Fibroblast of gingiva (primary cell): ENCODE measurements around the gene LHX5.
A peak's percentile ranks its signal among the peaks of the same experiment; 100 is the strongest.

Experiments used
- DNase-seq: peaks from one replicate; pipeline ENCODE4 v3.0.0-alpha.2; 2011; ENCODE audit warnings: low read depth

LHX5 gene

GRCh38 chr12:113439301-113439597 is 32.4 kb downstream of the LHX5 start:
- DNase-seq = no peak

GRCh38 chr12:113438523-113439300 is 33.0 kb downstream of the LHX5 start:
- DNase-seq = no peak

- no peak for DNase-seq
Measured at GRCh38 chr12:113437729-113438100, 34.0 kb downstream of the LHX5 start.

GRCh38 chr12:113436993-113437728 is 34.5 kb downstream of the LHX5 start:
- DNase-seq = no peak

DNA sequence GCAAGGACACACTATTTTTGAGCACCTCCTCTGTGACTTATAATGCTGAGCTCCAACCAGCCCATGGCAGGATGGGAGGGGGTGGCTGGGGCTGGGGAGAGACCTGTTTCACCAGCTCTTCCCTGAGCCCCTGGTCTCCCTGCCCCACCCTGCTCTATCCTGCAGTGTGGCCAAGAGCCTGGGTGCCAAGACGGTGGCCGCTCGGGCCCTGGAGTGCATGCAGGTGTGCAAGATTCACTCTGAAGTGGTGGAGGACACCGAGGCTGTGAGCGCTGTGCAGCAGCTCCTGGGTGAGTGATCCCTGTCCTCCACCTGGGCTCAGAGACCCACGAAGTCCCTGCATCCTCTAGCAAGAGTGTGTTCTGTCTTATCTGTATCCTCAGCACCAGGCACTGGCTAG is 35.1 kb downstream of the LHX5 start:
- DNase-seq = no peak

- no peak for DNase-seq
Measured at GRCh38 chr12:113435367-113435766, 36.3 kb downstream of the LHX5 start.

GRCh38 chr12:113432986-113433385 is 38.7 kb downstream of the LHX5 start:
- no peak for DNase-seq

DNA sequence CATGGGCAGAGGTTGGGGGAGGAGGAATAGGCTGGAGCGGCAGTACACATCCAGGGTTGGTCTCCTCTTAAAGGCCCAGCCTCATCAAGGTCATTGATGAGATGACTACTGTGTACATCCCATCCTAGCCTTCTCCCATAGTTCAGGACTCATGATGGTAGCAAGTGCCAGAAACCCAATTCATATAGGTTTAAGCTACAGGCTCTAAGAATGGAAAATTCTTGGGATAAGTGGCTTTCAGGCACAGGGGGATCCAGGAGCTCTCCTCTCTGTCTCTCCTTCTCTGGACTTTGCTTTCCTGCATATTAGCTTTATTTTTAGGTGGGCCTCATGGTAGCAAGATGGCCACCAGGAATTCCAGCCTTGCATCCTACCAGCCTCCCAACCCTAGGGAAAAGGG is 43.2 kb downstream of the LHX5 start:
- no peak for DNase-seq

- no peak for DNase-seq
Measured at GRCh38 chr12:113427882-113428281, 43.8 kb downstream of the LHX5 start.

- DNase-seq = no peak
Measured at GRCh38 chr12:113425960-113426453, 45.7 kb downstream of the LHX5 start.

- peak; percentile 46 for DNase-seq
Measured at GRCh38 chr12:113424915-113425823, 46.5 kb downstream of the LHX5 start.

GRCh38 chr12:113424456-113424855 is 47.2 kb downstream of the LHX5 start:
- no peak for DNase-seq

DNA sequence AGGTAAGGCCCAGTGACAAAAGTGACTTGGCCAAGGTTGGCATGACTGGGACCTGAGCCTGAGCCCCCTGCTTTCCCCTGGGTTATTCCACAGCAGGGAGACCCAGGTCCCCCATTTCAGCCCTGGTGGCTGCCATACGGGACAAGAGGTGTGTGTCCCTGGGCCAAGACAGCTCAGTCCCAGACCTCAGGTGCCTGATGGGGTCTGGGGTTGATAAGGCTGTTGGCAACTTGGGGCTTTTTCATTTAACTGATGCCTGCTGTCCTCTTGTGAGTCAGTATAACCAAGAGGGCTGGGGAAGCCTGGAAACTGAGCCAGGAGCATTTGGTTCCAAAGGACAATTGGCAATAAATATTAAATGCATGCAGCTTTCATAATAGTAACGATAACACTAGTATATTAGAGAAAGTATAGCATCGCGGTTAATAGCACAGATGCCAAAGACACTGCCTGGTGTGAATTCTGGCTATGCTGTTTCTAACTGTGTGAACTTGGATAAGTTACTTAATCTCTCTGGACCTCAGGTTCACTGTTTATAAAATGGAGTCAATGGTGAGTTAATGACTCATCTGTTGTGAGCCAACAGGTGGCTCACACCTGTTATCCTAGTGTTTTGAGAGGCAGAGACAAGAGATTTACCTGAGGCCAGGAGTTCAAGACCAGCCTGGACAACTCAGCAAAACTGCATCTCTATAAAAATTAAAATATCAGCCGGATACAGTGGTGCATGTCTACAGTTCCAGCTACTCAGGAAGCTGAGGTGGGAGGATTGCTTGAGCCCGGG is 48.6 kb downstream of the LHX5 start:
- no peak for DNase-seq

- peak; percentile 61 for DNase-seq
Measured at GRCh38 chr12:113422030-113422885, 49.4 kb downstream of the LHX5 start, which contains the start of gene SDSL. TSS of gene SDSL (plus strand) at chr12:113422380. CDS start at chr12:113427983, 5,603 bp downstream.

GRCh38 chr12:113420996-113421595 is 50.6 kb downstream of the LHX5 start:
- no peak for DNase-seq

DNA sequence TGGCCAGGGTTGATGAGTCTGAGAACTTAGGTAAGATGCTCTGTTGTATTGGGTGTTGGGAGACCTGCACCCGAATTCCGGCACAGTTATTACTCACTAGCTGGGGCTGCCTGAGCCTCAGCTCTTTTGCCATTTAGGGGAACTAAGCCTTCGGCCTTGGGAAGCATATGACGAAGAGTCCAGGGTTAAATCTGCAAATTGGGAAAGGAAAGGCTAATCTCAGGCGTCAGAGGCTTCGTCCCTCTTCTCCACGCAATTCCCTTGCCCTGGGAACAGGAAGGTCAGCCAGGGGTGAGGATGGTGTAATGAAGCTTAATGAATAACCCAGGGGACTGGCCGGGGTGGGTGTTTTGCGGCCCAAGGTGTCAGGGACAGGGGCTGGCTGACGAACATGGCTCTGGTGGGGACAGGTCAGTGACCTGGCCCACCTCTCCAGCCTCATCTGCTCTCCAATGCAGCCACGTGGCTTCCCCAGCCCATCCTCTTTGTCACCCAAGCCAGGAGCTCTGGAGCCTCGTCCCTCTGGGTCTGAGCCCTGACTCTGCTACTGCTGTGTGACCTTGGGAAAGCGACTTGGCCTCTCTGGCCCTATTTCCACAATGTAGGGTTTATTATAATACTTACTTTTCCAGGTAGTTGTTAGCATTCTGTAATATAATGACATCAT is 53.3 kb downstream of the LHX5 start:
- no peak for DNase-seq

DNA sequence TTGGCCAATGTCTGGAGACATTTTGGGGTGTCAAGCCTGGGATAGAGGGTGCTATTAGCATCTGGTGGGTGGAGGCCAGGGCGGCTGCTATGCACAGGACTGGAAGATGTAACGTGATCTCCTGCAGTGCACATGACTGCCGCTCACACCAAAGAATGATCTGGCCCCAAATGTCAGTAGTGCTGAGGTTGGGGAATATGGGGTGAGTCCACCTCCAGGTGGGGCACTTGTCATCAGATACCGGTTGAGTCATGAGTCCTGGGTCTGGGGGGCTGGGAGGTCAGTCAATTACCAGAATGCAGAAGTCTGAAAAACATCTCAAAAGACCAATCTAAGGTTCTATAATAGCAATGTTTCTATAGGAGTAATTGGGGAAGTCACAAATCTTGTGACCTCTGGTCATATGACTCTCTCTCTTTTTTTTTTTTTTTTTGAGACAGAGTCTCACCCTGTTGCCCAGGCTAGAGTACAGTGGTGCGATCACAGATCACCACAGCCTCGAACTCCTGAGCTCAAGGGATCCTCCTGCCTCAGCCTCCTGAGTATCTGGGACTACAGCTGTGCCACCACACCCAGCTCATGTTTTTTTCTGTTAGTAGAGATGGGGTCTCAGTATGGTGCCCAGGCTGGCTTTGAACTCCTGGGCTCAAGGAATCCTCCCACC is 55.4 kb downstream of the LHX5 start:
- peak; percentile 14 for DNase-seq

GRCh38 chr12:113414519-113415038 is 57.1 kb downstream of the LHX5 start:
- DNase-seq = no peak

DNA sequence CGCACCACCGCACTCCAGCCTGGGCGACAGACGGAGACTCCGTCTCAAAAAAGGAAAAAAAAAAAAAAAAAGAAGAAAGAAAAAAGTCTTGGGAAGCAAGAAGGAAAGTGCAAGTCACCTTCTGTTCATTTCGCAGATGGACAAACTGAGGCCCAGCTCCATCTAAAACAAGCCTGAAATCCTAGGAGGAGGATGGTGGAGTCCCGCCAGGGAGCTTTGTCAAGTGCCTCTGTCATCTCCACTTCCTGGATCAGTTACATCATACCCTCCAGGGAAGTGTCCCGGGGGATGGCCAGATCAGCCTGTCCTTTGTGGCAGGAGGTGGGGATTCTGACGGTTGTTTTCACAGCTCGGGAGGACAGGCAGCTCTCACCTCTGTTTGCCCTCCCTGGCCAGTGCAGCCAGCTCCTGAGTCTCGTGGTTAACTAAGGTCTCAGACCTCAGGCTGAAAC is 58.2 kb downstream of the LHX5 start:
- DNase-seq = peak; percentile 15
